HG03439 (cell line): Measurements from ENCODE around the gene ST6GALNAC1.
"Not testable (repeated sequence)": the region's sequence is repeated elsewhere in the genome, so short reads cannot be mapped to it uniquely, and the experiment has no call there.

Experiments used
- ATAC-seq: cut with Tn5 transposase; IDR thresholded peaks from one replicate; pipeline ENCODE4 v1.9.1; 2021; ENCODE audit warnings: mild to moderate bottlenecking, moderate library complexity; ENCODE audit not compliant: unreplicated experiment

ST6GALNAC1 gene

DNA sequence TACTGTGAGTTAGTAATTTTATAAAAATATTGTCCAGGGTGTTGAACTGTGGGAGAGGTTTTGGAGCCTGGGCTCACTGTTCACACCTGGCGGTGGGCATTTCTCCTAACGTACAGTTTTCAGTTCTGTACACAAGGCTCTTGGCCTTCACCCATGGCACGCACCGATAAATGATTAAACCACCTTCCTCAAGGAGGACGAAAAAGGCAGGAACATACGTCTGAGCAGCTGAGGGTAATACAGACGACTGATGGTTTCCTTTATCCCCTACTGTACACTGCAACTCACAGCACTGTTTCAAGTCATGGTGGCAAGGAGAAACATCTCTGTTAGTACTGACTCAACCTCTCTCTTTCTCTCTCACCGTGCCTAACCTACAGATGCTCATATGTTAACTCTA, 1.4 kb upstream of the ST6GALNAC1 start:
- ATAC-seq, result no peak

DNA sequence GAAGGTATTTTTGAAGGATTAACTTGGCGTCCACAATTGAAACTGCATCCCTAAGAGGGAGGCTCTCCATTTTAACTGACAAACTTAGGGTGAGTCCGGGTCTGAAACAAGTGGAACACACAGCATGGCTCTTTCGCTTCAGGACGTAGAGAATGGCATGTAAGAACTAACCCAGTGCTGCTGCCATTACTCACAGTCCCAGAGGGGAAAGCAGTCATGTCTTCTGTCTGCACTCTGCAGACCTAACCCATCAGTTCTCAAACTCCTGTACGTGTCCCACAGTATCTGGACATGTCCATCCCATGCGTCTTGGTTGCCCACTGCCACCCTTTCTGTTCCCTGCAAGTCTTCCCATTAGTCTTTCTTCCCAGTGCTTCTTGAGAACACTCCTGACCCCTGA, 563 bp downstream of the ST6GALNAC1 start:
- no peak for ATAC-seq

DNA sequence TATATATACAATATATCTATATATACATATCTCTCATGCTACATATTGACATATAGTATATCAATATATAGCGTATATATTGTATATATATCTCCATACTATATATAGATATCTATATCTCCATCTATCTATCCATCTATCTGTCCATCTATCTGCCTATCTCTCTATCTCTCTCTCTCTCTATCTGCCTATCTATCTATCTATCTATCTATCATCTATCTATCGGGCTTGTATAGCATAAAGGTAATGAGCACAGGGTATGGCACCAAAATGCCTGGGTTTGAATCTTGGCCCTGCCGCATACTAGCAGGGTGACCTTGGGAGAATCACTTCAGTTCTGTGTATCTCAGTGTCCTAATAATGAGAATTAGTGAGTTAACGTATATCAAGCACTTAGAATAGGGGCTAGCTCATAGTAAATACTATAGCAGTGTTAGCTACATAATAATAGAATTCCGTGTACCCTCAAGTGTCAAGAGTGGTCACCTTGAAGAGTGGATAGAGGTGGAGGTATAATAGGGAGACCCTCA, 1.5 kb downstream of the ST6GALNAC1 start:
- no peak for ATAC-seq

DNA sequence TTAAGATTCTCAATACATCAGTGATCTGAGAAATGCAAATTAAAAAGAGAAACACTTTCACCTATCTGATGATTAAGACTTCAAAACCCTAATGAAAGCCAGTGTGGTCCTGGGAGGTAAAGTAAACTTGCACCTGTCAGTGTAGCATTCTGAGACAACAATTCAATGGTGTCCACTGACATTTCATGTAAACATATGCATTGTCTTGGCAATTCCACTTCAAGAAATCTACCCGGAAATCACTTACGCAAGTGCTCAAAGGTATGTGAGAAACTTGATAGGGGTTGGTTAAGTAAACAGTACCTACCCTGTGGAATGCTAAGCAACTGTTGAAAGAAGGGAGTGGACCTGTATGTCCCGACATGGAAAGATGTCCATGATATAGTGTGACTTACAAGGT, 2.1 kb downstream of the ST6GALNAC1 start:
- no peak for ATAC-seq

DNA sequence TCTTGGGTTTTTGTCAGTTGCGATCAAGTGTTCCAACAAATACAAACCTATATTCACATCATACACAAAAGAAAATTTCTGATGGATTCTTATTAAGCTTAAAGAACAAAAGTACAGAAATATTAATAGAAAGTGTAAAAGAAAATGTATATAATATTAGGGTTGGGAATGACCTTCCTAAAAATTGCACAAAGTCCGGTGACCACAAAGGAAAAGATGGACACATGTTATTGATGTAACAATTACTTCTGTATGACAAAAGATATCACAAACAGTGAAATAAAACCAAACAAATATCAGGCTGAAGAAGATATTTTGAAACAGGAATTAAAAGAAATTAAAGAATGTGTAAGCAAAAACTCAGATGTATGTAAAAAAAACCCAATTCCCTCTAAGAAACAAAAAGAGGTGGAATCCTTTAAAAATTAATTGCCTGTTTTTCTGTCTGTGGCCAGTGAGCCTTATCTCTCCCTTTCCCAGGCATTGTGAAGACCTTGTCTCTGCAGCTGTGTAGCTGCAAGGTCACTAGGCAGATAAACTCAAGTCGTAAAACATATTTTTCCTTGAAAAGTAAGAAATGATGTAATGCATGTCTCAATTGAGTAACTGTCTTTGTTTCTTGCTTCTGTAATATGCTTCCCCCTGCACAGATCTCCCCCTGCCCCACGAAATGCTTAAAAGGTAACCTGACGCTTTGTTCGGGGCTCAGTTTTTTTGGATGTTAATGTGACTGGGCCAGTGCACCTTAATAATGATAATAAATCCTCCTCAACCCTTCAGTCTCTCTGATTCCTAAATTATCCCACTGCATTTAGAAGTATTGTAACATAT, 2.8 kb downstream of the ST6GALNAC1 start:
- ATAC-seq, result no peak

DNA sequence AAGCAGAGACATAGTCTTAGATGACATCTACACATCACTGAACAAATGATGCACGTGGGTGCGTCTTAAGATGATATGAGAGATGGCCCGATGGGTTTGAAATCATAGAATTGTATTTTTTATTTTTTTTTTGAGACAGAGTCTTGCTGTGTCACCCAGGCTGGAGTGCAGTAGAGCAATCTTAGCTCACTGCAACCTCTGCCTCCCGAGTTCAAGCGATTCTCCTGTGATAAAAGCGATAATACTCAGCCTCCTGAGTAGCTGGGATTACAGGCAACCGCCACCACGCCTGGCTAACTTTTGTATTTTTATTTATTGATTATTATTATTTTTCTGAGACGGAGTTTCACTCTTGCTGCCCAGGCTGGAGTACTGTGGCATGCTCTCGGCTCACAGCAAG, 5.3 kb downstream of the ST6GALNAC1 start:
- ATAC-seq, result no peak

DNA sequence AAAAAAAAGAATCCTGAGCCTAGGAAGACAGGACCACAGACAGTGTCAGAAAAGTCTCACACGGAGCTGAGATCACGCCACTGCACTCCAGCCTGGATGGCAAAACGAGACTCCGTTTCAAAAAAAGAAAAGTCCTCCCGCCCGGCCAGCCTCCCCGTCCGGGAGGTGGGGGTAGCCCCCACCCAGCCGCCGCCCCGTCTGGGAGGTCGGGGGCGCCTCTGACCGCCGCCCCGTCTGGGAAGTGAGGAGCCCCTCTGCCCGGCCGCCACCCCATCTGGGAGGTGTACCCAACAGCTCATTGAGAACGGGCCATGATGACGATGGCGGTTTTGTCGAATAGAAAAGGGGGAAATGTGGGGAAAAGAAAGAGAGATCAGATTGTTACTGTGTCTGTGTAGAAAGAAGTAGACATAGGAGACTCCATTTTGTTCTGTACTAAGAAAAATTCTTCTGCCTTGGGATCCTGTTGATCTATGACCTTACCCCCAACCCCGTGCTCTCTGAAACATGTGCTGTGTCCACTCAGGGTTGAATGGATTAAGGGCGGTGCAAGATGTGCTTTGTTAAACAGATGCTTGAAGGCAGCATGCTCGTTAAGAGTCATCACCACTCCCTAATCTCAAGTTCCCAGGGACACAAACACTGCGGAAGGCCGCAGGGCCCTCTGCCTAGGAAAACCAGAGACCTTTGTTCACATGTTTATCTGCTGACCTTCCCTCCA, 6.9 kb downstream of the ST6GALNAC1 start:
- not testable (repeated sequence) for ATAC-seq

DNA sequence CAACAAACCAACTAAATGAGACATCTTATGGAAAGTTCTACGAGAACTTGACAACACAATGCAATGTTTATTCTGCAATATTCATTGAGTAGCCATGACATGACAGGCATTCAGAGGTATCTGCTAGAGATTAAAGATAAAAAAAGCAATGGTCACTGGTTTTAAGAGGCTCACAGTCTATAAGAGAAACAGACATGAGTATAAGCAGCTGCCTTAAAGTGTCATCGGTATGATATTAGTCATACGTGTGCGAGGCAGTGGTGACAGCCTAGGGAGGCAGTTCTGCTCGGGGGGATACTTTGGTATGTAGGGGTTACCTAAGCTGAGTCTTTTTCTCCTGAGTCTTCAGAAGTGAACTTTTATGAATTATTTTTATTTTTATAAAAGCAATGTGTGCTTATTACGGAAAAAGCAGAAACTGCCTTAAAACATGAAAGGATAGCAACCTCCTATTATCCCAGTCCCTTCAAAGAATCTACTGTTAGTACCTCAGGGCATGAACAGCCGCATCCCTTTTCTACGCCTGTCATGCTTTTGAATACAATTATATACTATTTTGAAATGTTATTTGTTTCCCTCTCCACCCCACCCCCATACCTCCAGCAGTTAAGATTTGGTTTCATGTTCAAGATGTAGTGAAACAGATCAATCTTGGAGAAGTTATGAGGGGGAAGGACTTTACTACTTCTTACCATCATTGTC, 7.7 kb downstream of the ST6GALNAC1 start:
- no peak for ATAC-seq

DNA sequence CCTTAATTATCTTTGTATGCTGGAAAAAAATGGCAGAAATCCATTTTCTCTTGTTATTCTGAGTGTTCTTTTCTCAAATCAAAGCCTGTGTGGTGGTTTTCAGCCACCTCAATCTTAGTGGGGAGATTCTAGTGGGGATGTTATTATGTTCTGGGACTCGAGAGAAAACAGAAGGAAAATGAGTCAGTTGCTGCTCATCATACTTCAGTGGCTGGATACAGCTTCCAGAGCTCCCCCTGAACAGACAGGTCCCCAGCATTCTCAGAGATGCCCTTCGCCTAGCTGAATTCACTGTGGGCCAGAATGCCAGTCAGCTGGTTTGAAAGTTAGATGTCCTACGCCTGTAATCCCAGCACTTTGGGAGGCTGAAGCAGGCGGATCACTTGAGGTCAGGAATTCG, 8.5 kb downstream of the ST6GALNAC1 start:
- no peak for ATAC-seq

DNA sequence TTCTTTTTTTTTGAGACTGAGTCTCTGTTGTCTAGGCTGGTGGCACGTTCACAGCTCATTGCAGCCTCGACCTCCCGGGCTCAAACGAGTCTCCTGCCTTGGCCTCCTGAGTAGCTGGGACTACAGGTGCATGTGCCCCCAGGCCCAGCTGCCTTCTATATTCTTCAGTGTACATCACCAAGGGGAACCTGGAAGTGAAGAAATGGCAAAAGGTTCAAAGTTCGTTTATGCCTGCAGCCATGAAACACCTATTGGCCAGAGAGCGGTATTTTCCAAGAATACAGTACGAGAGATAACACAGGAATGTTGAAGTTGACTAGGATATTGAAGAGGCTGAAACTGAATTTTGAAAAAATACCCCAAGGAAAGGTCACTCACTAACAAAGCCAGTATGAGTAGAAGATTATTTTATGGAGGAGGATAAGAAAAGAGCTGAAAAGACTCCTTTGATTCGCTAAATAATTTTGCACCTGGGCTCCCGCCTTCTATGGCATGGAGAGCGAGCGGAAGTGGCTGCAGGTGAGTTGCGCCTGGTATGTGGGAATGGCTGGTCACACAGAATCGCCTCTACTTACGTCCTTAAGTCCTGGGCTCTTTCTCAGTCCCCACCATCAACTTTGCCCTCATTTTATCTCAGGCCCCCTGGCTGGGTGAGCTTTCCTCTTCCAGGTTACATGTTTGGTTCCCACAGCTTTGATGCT, 9.8 kb downstream of the ST6GALNAC1 start:
- no peak for ATAC-seq

DNA sequence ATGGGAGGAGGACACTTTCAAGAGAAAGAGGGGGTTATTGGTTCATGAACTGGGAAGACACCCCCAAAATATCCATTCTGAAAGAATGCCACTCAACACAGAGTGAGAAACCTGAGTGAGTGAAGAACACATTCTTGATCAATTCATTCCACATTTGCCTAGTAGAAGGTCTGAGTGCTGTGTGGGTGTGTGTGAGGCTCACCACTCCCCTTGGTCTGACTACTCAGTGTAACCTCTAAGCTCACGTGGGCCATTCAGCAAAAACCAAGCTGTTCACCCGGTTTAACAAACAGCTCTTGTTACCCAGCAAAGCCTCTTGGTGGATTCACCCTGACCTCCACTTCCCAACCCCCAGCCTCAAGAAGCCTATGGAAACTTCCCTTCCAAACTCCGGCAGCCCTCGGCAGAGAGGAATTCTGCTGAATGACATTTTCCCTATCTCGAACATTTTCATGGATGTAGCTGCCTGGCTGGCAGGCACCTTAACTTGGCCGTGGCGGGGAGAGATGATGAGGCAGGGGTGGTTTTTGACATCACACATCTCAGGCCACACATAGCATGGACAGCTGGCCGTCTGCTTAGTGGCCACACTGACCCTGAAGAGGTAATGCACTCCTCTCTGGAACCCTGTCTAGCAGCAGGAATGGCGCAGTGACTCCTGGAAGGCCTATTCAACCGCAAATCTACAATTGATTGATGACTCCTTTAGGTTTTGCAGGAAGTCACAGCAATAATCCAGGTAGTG, 11.6 kb downstream of the ST6GALNAC1 start:
- no peak for ATAC-seq

DNA sequence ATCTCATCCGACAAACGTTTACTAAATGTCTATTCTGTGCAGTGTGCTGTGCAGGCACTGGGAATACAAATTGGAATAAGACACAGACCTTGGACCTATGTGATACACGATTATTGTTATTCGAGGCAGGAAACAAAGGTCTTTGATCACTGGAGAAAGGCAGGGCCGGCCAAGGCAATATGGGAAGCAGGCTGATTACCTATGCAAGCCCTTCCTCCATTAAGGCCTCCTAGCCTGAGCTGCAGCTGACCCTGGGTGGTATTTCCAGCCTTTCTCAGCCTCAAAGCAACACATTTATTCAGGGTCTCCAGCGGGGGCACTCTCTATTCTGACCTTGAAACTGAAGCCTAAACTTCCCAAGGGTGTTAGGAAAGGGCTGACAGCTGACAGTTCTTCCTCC, 13.4 kb downstream of the ST6GALNAC1 start:
- no peak for ATAC-seq

DNA sequence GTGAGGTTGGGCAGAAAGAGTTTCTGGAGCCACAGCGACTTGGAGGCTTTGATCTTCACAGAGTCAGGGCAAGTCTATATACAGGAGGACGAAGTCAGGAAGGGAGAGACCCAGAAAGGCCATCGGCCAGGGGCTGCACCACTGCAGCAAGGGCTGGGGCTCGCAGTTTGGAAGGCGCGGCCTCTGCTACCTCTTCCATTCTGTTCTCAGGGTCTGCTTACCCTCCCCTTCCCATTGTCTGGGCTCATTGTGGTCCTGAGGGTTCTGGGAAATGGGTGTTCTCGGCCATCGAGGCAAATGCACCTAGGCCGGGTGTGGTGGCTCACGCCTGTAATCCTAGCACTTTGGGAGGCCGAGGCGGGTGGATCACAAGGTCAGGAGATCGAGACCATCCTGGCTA, 16.0 kb downstream of the ST6GALNAC1 start:
- ATAC-seq, result no peak

DNA sequence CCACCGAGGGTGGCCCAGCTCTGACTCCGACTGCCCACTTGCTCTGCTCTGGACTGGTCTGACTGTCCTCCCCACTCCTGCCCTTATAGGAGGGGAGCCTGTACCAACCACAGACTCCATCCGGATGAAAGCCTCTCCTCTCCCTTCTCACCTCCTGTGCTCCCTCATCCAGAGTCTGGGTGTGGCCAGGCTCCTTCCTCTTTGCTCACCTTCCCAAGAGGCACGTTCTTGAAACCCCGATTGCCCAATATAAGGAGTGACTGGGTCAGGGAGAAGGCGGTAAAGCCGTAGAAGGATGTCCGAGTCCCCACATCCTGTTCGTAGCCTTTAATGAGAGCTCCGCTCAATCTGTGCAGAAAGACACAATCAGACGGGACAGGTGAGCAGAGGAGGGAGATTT, 17.1 kb downstream of the ST6GALNAC1 start:
- no peak for ATAC-seq

DNA sequence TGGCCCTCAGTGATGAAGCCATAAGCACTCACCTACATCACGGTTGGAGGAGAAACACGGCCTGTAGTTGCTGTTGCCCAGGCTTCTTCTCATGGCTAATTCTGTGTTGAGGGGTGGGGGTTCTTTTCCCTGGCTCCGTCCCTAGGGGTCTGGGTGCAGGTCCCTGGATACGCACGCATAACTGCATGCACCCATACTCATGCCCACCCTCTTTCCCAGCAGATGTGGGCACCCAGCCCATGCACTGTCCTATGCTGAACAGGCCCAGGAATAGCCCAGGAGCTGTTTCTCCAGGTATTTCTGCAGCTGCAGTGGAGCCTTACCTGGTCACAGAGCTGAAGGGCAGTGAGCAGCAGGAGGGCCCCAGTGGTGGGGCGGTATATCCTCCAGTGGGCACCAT, 18.1 kb downstream of the ST6GALNAC1 start:
- no peak for ATAC-seq

DNA sequence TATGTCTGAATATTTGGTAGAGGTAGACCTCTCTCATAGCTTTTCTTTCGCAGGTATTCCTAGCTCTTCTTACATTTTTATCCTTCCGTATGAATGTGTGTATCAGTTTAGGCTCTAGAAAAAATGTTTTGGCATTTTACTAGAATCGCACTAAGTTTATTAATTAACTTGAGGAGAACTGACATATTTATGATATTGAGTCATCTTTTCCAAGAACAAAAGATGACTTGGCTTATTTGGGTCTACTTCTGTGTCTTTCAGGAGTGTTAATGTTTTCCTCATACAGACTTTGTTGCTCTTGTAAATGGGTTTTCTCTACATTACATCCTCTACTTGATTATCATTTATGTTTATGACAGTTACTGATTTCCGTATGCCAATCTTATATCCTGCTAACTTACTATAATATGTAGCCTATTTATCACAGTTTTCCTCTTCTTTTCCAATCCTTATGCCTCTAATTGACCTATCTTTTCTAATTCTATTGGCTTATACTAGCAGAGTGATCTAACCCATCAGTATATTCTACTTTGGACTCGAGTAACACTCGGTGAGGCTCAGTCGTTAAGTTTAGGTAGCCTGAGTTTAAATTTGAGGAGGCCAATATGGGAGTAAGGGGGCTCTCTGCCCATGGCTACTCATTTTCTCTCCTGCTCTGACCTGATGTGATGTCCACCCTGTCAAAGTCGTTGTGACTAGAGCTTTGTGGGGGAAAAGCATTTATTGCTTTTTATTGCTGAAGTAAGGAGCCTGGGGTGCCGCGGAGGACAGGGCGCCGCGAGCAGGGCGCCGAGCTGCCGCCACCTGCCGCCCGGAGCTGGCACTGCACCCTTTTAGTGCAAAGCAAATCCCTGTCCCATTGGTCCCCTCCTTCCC, 20.0 kb downstream of the ST6GALNAC1 start:
- ATAC-seq, result no peak

DNA sequence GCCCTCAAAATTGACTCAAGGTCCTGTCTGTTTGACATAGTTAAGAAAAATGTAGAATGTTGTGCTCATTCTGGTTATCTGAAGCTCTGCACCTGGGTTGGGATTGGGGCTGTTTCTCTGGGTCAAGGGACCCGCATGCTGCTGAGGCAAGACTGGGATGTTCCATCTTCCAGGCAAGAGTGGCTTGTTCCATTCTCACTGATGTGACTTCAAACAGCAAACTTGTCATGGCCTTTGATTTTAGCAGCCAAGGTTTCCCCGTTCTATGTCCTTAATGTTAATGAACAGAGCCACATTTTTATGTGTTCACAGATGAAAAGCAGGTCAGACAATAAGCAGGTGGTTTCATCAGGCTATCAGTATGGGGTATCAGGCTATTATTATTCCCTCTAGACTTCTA, 25.7 kb downstream of the ST6GALNAC1 start:
- no peak for ATAC-seq

DNA sequence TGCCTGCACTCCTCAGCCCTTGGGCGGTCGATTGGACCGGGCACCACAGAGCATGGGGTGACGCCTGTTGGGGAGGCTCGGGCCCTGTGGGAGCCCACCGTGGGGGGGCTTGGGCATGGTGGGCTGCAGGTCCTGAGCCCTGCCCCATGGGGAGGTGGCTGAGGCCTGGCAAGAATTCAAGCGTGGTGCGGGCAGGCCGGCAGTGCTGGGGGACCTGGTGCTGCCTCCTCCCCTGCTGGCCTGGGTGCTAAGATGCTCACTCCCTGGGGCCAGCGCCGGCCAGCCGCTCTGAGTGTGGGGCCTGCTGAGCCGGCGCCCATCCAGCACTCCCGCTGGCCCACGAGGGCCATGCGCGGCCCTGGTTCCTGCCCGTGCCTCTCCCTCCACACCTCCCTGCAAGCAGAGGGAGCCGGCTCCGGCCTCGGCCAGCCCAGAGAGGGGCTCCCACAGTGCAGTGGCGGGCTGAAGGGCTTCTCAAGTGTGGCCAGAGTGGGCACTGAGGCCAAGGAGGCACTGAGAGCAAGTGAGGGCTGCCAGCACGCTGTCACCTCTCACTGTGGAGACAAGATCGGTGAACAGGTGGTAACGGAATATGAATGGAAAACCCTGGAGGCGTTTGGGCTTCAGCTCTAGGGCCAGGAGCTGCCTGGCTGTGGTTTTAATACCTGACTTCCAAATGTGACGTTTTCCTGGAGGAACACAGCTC, 28.5 kb downstream of the ST6GALNAC1 start:
- ATAC-seq, result no peak
